Heart left ventricle (tissue), 13 donors: ENCODE measurements around the gene GALM.

ENCODE experiments used
- POLR2A ChIP-seq, 2 donors: fragments of 450-650 bp; IDR thresholded peaks; one replicate each; pipeline ENCODE4 v1.6.1; 2017; ENCODE audit warnings: antibody characterized with exemption in 2 of 2, mild to moderate bottlenecking in 2 of 2, moderate library complexity in 2 of 2
- TF ChIP-seq, protein P1 (sequence below), 12 donors: fragments of 200-600 bp; sonication (generic) in 4 of 12; IDR thresholded peaks; one replicate each; pipeline versions ENCODE4 v1.5.0 to v1.8.0; 2018 to 2022; ENCODE audit warnings: antibody characterized with exemption in 12 of 12, mild to moderate bottlenecking in 5 of 12
- donor health status: ischemic (EF 13 %, LVEDD 7.1; RV severe dilation, severe dysfunction).
- donor health status: DM: no; HTN: yes; CAD: no.
- donor health status: DM: no; HTN: no; CAD: no.
- donor health status: ischemic (EF 25% LVEDD 6.9; RV normal size, moderate dysfunction).
- donor health status: ischemic (EF 25% LVEDD 5.7; RV mildly dilated, moderate dysfunction).
- donor health status: ischemic (EF 35%, LVEDD 5.7; RV mildly dilated, moderate dysfunction).
- donor health status: nonischemic (EF 11% LVEDD 7.7; RV severe dilation, severe dysfunction).
- donor health status: DM: yes; HTN: yes; CAD: no.
- donor health status: PGD.
- donor health status: ischemic (EF 29% LVEDD 5.4; RV normal size, mild dysfunction).
- donor health status: nonischemic (EF 23%, LVEDD 6.1; RV moderate dilation, normal function).

DNA sequence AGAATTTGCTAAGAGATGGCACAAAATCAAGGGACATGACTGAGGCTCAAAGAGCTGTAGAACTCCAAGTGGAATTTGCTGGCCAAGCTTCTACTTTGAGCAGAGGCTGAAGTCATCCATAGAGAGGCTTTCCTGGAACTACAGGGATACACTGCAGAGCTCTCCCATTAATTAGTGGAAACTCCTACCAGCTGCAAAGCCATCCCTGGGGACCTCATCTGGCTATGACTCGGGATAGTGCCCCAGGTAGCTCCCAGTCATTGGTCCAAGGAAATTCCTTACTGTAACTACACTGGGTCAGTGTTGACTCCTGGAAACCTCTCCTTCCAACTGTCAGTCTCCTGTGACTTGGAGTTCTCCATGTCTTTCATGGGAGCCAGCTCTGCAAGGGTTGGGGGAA is 10.5 kb upstream of the GALM start:
- TF ChIP-seq, protein P1, sequence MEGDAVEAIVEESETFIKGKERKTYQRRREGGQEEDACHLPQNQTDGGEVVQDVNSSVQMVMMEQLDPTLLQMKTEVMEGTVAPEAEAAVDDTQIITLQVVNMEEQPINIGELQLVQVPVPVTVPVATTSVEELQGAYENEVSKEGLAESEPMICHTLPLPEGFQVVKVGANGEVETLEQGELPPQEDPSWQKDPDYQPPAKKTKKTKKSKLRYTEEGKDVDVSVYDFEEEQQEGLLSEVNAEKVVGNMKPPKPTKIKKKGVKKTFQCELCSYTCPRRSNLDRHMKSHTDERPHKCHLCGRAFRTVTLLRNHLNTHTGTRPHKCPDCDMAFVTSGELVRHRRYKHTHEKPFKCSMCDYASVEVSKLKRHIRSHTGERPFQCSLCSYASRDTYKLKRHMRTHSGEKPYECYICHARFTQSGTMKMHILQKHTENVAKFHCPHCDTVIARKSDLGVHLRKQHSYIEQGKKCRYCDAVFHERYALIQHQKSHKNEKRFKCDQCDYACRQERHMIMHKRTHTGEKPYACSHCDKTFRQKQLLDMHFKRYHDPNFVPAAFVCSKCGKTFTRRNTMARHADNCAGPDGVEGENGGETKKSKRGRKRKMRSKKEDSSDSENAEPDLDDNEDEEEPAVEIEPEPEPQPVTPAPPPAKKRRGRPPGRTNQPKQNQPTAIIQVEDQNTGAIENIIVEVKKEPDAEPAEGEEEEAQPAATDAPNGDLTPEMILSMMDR (IDR thresholded peaks at IDR 0.05) = no peak
- no peak for TF ChIP-seq POLR2A (IDR thresholded peaks at IDR 0.05)
